Ishikawa (cell line): ENCODE results near the gene OTUB1.

Experiments used
- CEBPB ChIP-seq: IDR thresholded peaks from 2 replicates; pipeline ENCODE4 v1.6.1; 2012
- CREB1 ChIP-seq: IDR thresholded peaks from 2 replicates; pipeline ENCODE4 v1.6.1; 2012; ENCODE audit warnings: low read depth
- EGR1 ChIP-seq: IDR thresholded peaks from 2 replicates; pipeline ENCODE4 v1.6.1; 2012
- EP300 ChIP-seq: IDR thresholded peaks from 2 replicates; pipeline ENCODE4 v1.6.1; 2012; ENCODE audit warnings: borderline replicate concordance
- FOXM1 ChIP-seq: IDR thresholded peaks from 2 replicates; pipeline ENCODE4 v1.6.1; 2012; ENCODE audit warnings: low read depth, borderline replicate concordance
- NFIC ChIP-seq: IDR thresholded peaks from 2 replicates; pipeline ENCODE4 v1.6.1; 2012
- RAD21 ChIP-seq: IDR thresholded peaks from 2 replicates; pipeline ENCODE4 v1.6.1; 2012; ENCODE audit warnings: low read depth
- TAF1 ChIP-seq: IDR thresholded peaks from 2 replicates; pipeline ENCODE4 v1.6.1; 2012; ENCODE audit warnings: low read depth, mild to moderate bottlenecking
- TCF12 ChIP-seq: IDR thresholded peaks from 2 replicates; pipeline ENCODE4 v1.6.1; 2012; ENCODE audit warnings: low read depth
- TEAD4 ChIP-seq: IDR thresholded peaks from 2 replicates; pipeline ENCODE4 v1.6.1; 2012
- YY1 ChIP-seq: IDR thresholded peaks from 2 replicates; pipeline ENCODE4 v1.6.1; 2012; ENCODE audit warnings: low read depth
- ZBTB7A ChIP-seq: IDR thresholded peaks from 2 replicates; pipeline ENCODE4 v1.6.1; 2012; ENCODE audit warnings: low read depth
- TF ChIP-seq, protein P1 (sequence below): IDR thresholded peaks from 2 replicates; pipeline ENCODE4 v1.6.1; 2012
- TF ChIP-seq, protein P2 (sequence below): IDR thresholded peaks from 2 replicates; pipeline ENCODE4 v1.6.1; 2012
- TF ChIP-seq, protein P3 (sequence below): IDR thresholded peaks from 2 replicates; pipeline ENCODE4 v1.6.1; 2012; ENCODE audit warnings: low read depth, mild to moderate bottlenecking

The OTUB1 gene

DNA sequence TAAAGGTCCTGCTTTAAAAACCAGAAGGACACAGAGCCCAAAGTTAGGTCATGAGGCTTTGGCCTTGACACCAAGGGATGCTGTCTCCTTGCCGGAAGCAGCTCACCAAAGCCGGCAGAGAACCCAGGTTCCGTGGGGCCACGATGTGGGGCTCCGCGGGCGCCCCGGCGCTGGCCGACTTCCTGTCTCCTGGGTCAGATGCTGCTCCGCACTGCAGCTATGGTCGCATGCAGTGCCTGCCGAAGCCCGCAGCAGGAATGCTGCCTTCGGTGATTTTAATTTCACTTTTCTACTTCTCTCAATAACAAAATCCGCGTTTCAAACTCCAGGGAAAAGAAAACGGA, 454 bp upstream of the OTUB1 start:
- TF ChIP-seq YY1 (no peak), ZBTB7A (0 out of 2 replicates have a peak, but pooled peaks have one; percentile 7), CREB1 (no peak), EP300 (no peak)
- TF ChIP-seq, protein P1, sequence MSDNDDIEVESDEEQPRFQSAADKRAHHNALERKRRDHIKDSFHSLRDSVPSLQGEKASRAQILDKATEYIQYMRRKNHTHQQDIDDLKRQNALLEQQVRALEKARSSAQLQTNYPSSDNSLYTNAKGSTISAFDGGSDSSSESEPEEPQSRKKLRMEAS, result no peak

DNA sequence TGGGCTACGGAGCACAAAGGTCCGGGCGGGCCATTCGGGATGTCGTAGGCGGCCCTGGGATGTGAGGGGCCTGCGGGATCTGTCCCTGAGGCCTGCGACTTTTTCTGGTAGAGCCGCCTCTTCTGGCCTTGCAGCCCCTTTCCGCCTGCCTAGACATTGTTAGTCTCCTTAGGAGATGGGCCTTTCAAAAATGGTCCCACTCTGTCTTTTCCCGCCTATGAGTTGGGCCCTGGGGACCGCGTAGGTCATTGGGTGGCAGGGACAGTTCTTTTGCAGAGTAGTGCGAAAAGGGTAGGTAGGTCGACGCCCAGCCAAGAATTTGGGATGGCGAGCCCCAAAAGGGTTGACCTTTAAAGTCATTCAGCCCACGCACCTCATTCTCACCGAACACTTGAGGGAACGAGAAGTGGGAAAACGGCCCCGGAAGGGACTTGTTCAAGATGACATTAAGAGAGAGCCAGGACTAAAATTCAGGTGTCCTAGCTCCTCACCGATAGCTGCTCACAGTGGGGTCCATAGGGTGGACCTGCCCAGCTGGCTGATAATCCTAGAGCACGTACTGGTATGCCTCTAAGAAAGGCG, 785 bp downstream of the OTUB1 start:
- TF ChIP-seq CEBPB (no peak), NFIC (no peak), TEAD4 (no peak), YY1 (no peak), RAD21 (no peak), EGR1 (no peak), EP300 (no peak), TAF1 (no peak)
- TF ChIP-seq, protein P2, sequence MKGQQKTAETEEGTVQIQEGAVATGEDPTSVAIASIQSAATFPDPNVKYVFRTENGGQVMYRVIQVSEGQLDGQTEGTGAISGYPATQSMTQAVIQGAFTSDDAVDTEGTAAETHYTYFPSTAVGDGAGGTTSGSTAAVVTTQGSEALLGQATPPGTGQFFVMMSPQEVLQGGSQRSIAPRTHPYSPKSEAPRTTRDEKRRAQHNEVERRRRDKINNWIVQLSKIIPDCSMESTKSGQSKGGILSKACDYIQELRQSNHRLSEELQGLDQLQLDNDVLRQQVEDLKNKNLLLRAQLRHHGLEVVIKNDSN, result no peak
- TF ChIP-seq, protein P3, sequence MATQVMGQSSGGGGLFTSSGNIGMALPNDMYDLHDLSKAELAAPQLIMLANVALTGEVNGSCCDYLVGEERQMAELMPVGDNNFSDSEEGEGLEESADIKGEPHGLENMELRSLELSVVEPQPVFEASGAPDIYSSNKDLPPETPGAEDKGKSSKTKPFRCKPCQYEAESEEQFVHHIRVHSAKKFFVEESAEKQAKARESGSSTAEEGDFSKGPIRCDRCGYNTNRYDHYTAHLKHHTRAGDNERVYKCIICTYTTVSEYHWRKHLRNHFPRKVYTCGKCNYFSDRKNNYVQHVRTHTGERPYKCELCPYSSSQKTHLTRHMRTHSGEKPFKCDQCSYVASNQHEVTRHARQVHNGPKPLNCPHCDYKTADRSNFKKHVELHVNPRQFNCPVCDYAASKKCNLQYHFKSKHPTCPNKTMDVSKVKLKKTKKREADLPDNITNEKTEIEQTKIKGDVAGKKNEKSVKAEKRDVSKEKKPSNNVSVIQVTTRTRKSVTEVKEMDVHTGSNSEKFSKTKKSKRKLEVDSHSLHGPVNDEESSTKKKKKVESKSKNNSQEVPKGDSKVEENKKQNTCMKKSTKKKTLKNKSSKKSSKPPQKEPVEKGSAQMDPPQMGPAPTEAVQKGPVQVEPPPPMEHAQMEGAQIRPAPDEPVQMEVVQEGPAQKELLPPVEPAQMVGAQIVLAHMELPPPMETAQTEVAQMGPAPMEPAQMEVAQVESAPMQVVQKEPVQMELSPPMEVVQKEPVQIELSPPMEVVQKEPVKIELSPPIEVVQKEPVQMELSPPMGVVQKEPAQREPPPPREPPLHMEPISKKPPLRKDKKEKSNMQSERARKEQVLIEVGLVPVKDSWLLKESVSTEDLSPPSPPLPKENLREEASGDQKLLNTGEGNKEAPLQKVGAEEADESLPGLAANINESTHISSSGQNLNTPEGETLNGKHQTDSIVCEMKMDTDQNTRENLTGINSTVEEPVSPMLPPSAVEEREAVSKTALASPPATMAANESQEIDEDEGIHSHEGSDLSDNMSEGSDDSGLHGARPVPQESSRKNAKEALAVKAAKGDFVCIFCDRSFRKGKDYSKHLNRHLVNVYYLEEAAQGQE, result no peak

DNA sequence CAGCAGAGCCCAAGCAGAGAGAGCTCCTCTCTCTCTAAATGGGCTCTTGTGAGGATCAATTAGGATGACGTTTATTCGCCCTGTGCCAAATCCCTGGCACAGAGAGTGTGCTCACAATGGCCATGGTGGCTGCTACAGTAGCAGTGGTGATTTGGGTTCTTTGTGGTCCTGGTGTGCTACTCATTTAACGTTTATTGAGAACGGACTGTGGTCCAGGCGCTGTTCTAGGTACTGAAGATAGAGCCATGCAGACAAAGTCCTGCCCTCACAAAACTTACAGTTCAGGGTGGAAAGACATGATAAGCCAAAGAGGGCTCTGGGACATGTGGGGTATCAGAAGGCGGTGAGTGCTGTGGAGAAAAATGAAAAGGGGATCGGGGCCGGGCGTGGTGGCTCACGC, 5.3 kb downstream of the OTUB1 start:
- TF ChIP-seq ZBTB7A, result no peak
- no peak for TF ChIP-seq CREB1
- no peak for TF ChIP-seq FOXM1
- no peak for TF ChIP-seq CEBPB
- no peak for TF ChIP-seq TAF1
- TF ChIP-seq TEAD4, result no peak
- TF ChIP-seq, protein P3, result peak; percentile 67

DNA sequence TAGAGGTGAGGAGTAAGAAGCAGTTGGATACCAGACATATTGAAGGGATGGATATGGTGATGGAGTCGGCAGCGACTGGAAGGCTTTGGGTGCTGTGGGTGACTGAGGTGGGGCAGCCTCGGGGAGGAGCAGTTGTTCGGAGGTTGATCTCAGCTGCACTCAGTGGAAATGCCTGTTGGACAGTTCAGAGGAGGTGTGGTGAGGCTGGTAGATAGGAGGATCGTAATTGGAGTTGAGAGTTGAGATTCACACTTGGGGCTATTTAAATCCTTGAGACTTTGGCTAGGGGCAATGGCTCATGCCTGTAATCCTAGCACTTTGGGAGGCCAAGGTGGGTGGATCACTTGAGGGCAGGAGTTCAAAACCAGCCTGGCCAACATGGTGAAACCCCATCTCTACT, 6.9 kb downstream of the OTUB1 start:
- no peak for TF ChIP-seq FOXM1

DNA sequence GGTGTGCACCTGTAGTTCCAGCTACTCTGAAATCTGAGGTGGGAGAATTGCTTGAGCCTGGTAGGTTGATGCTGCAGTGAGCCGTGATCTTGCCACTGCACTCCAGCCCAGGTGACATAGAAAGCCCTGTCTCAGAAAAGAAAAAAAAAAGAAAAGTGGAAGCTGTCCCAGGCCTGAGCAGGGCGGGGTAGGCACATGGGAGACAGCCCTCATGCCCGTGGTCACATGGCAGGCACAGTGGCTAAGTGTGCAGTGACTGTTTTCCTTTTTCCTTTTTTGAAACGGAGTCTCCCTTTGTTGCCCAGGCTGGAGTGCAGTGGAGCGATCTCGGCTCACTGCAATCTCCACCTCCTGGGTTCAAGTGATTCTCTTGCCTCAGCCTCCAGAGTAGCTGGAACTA, 7.8 kb downstream of the OTUB1 start:
- TF ChIP-seq YY1 (no peak), EP300 (no peak), RAD21 (no peak), EGR1 (no peak), CEBPB (no peak), TAF1 (no peak), TCF12 (no peak)
- TF ChIP-seq, protein P2, result no peak; the same call in 1 of the 2 replicates

DNA sequence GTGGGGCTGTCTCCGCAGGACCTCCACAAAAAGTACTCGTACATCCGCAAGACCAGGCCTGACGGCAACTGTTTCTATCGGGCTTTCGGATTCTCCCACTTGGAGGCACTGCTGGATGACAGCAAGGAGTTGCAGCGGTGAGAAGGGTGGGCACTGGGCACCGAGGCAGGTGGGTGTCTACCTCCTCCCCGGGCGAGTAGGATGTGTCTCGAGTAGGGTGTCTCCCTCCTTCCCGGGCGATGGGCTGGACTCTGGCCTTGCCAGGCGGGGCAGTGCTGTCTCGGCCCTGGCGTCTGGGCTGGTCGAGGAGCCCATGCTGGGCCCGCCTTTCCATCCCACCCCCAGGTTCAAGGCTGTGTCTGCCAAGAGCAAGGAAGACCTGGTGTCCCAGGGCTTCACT, 10.3 kb downstream of the OTUB1 start:
- TF ChIP-seq CEBPB (no peak), FOXM1 (no peak), ZBTB7A (no peak), TEAD4 (no peak)

DNA sequence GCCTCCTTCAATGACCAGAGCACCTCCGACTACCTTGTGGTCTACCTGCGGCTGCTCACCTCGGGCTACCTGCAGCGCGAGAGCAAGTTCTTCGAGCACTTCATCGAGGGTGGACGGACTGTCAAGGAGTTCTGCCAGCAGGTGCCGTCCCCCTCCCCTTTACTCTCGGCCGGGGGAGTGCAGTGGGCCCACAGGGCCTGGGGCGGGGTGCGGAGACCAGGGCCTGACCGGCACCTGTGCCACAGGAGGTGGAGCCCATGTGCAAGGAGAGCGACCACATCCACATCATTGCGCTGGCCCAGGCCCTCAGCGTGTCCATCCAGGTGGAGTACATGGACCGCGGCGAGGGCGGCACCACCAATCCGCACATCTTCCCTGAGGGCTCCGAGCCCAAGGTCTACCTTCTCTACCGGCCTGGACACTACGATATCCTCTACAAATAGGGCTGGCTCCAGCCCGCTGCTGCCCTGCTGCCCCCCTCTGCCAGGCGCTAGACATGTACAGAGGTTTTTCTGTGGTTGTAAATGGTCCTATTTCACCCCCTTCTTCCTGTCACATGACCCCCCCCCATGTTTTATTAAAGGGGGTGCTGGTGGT, 11.0 kb downstream of the OTUB1 start:
- TF ChIP-seq CREB1 (no peak), EP300 (no peak), YY1 (no peak), NFIC (no peak), TAF1 (no peak), RAD21 (no peak), FOXM1 (no peak), CEBPB (no peak)
- TF ChIP-seq, protein P3, result no peak
- TF ChIP-seq, protein P2, result no peak
